GM18858 (cell line): ENCODE data around the gene PPP2R2B.

Experiments
- ATAC-seq: cut with Tn5 transposase; IDR thresholded peaks from one replicate; pipeline ENCODE4 v1.9.1; 2021; ENCODE audit not compliant: unreplicated experiment

Gene PPP2R2B

DNA sequence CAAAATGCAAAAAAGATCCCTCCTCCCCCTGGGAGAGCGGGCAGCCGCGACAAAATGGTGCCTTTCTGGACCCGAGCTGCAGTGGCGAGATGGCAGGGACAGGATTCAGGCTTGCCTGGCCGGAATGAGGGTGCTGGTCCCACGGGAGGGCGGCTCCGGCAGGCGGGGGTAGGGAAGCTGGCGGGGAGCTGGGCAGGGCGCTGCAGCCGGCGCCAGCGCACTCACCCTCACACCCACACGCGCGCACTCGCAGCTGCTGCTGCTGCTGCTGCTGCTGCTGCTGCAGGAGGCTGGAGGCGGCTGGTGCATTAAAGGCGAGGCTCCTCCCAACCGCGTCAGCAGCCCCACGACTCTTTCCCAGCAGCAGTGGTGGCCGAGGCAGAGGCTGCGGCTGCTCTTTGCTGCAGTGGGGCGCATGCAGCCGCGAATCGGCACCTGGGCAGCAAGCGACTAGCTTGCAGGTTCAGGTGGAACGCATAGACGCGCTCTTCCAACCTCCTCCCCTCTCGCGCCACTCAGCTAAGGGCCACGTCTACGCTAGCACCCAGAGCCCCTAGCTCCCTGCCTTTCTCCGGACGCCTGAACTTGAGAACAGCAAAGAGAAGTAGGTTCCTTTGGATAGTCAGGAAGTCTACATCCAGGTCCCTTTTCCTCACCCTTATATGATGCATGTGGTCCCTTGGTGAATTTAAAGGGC is at the start of gene PPP2R2B:
Gene PPP2R2B, minus strand, starts transcription at position 282 of the 697 bp plus-strand sequence.
- ATAC-seq: no peak

DNA sequence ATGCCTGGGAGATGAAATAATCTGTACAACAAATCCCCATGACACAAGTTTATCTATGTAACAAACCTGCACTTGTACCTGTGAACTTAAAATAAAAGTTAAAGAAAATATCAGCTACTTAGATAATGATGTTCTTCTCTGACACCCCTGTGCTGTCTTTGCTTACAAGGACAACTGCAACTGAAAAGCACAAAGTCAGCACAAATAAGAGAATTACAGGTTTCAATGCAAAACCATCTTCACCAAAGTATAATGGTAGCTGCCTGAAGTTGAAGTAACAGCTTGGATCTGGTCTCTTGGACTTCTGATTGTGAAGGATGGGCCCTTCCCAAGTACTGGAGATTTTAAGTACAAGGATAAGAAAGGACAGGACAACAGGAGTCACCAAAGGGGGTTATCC is 45.6 kb upstream of the PPP2R2B start:
- ATAC-seq: no peak

DNA sequence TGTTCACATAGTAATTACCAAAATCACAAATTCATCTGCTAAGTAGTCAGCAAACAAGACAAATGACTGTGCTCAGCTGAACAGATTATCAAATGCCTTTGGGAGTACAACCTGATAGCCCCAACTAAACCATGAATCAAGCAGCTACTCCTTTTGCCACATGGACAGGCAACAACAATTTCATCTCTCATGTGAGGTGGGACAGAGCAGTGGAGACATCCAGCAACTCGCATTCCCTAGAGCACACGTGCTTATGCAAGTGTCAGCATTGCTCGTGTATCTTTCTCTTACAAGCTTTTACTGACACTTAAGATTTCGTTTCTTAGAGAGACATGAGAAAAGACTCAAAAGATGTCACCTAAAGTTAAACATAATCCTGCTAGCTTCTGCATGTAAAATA is 42.7 kb upstream of the PPP2R2B start:
- no peak for ATAC-seq

DNA sequence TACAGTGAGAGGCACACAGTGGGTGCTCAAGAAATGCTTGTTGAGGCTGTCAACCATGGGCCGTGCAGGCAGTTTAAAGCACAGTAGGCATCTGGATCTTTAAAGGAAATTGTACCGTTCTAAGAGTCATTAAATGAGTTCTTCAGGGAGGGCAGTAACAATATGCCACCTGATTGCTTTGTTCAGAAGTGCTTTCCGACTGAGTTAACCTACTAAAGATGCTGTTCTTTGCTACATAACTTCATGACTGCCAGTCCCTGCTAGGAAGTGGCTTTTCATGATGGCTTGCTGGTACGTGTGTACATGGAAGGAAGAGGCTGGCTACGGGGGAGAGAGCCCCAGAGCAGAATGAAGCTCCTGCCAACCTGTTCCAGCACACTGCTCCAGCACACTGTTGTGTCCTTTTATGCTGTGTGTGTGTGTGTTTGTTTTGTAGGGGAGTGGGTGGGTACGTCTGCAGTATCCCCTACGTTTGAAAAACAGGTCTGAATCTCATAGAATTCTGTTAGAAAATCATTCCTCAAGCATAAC is 41.9 kb upstream of the PPP2R2B start:
- ATAC-seq: no peak

DNA sequence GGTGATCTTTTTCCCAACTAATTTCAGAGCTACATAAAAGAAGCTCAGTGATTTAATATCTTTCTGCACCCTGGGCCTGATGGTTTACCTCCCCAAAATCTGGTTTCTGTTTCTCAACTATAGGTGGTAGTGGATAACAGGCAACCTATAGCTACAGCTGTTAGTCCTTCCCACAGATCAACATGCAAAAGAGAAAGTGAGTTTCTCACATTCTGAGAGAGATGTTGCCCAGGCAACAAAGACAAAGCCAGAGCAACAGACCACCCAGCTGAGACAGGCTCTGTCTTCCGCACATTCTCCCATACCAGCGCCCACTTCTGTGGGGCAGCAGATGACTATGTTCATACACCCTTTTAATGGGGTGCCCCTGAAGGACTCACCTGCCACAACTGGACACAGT is 40.7 kb upstream of the PPP2R2B start:
- no peak for ATAC-seq

DNA sequence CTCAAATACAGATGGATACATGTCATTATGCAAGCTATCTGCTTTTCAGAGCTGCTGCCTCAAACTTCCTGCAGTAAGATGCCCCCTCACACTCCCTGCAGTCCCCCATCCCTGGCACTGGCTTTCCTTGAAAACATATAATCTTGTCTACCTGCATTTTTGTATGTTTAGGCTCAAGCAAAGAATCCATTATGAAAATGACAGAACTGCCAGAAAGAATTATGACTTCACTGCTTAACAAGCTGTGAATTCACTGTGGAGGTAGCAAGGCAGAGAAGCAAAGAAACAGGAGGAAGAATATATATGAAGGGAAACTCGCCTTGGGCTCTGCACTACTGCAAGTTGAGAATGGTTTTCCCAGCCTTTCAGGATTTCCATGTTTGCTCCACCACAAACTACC is 39.4 kb upstream of the PPP2R2B start:
- no peak for ATAC-seq

DNA sequence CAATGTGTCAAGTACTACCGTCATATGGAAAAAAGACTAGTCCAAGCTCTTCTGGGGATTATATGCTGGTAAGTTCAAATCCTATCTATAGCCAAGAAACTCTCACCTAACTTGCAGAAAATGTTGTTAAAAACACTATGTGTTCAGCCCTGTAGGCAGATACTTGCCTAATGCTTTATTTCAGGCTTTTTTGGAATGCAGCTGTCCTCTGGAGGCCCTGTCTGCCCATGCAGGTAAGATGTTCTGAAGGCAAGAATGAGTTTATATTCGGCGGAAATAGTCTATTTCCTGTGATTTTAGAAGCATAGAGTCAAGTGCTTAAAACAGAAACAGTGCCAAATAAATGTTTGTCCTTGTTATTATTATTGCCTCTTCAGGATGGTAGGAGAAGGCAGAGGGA is 34.3 kb upstream of the PPP2R2B start:
- no peak for ATAC-seq

DNA sequence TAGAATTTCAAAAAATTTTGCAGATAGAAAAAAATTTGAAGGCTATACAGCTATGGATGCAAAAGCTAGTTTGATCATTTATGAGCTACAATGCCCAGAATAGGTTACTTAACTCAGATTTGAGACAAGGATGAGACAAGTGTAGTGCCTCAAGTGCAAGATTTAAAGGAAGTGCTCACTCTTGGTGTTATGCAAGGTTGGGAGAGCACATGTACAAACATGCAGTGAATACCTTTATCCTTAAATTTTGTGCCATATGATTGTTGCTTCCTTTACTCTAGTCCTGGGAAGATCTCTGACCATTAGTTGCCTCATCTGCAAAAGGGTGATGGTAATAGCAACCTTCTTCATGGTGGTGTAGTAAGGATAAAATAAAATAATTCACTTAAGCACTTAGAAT is 31.7 kb upstream of the PPP2R2B start:
- no peak for ATAC-seq

DNA sequence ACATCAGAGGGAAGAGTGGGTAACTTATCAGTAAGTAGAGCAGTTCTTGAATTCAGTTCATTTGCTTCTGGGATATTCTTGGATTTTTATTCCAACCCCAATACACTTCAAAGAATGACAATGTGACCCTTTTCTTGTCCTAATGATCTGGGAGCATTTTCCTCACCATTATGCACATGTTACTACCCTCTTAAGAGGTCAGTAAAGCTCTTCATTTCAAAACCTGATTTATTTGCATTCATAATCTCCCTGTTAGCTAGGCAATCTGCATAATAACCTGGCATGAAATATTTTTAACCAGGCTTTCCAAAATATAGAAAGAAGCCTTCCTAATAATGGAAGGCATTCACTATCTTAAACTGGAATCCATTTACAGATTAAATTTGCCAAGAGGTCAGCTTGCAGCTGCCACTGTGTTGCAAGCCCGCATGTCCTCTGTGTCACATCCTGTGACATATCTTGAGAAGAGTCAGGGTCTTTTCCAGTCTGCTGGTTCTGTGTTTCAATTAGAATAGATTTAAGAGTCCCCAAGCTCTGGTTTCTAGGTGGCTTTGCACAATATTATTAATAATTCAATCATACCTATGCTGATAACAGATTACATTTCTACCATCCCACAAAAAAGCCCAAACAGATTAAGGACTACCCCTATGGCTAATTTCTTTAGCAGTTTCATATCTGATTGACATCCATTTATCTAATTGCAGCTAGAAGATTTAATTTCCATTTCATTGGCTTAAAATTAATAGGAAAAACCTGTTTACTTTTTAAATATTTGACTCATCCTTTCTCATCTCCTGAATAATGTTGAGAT is 30.9 kb upstream of the PPP2R2B start:
- no peak for ATAC-seq

DNA sequence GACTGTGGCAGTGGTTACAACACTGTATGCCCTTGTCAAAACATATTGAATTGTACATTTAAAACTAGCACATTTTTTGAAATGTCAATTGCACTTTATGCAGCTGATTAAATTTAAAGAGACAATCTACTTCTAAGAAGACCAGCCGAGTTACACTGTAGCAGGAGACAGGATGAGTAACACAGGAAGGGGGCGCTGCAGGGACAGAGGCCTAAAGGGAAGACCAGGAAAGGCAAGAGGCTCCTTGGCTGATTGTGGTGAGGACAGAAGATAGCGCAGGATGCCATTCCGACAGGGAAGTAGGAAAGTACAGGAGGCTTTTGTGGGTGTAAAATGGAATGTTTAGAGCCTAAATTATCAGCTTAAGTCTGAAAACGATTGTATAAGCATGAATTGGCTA is 28.2 kb upstream of the PPP2R2B start:
- ATAC-seq: no peak

DNA sequence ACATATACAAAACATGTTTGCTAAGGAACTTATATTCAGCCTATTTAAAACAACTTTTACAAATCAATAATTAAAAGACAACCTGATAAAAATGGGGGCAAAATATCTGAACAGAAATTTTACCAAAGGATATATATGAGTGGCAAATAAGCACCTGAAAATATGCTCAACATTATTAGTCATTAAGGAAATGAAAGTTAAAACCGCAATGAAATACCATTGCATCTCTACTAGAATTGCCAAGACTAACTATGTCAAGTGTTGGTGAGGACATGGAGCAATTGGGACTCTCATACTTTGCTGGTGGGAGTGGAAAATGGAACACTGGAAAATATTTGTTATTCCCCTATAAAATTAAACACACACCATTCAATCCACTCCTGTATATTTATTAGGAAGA is 26.3 kb upstream of the PPP2R2B start:
- no peak for ATAC-seq

DNA sequence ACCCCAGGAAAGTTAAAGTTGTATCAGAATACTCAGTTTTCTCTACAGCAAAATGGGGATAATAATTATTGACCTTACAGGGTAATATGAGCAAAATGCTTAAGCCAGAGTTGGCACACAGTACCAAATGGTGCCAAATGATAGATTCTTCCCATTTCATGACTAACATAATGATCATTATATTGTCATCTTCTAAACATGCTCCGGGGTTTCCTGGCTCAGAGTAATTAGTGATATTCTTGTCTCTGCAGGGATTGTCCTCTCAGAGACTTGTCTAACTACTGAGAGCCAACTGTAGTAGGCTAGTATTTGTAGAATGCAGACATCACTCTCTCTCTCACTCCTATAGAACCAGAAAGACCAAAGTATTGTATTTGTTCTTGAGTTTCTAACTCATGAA is 25.2 kb upstream of the PPP2R2B start:
- no peak for ATAC-seq

DNA sequence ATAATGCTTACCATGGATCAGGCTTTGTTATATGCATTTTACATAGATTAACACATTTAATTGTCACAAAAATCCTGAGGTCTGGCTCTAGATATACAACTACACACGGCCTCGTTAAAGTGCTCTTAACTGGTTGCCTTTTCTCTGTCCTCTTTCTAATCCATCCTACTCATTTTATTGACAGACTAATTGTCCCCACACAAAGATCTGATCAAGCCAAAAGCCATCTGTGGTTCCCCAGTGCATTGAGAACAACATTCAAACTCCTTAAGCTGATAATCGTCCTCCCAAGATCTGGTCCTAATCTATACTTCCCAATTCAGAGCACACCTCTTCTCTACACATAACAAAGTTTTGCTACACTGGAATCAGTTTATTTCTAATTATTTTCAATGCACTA is 23.9 kb upstream of the PPP2R2B start:
- ATAC-seq: no peak

DNA sequence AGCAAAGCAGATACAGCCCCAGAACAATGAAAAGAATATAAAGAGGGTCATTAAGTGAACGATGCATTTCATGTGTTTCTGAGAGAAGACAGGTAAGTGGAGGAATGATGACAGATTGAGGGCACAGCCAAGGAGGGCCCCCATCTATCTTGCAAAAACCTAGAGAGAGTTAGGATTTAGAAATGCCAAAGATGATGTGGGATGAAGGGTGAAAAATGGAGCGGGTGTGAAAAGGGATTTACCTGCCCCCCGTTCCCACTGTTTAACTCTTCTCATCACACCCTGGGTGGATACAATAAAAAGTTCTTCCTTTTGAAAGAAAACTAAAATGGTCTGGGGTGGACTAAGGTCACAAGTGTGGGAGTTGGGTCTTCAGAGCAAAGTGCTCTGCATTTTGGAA is 18.5 kb upstream of the PPP2R2B start:
- ATAC-seq: no peak

DNA sequence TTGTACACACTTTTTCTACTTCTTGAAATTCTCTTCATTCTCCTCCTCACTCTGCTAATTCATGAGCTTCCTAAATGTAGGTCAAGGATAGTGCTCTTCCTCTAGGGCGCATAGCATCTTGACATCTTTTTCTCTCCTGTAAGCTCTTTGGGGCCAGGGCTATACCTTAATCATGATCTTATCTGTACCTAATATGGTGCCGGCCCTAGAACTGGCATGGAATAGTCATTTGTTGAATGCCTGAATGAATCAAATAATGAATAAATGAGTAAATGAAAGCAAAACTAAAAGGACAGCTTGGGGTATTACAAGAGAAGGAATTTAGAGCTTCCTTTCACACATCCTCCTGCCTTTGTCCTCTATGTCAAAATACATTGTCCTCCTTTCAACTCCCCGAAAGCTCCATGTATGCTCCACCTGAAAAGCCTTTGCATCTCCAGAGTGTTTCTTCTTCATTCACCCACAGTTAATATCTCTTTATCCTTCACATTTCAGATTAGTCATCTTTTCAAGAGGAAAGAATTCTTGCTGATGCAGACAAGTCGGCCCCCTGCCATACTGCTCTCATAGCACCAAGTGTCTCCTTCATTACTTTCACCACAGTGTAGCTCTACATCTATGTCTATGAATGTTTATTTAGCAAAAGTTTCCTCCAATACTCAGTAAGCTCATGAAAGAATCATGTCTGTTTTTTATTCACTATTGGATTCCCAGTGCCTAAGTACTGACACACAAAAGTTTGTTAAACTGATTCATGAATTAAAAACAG is 16.4 kb upstream of the PPP2R2B start:
- no peak for ATAC-seq

DNA sequence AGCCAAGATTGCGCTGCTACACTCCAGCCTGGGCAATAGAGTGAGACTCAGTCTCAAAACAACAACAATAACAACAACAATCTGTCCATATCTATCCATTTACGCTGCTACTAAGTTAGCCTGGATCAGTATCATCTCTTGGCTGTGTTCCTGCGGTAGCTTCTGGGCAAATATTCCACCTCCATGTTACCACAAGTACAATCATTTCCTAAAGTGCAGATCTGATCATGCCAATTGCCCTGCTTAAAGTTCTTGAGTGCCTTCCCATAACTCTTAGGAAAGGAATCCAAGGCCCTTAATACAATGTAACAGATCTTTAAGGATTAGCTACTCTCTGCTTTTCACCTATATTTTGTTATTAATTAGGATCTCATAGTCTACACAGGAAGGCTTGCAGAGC is 15.4 kb upstream of the PPP2R2B start:
- no peak for ATAC-seq

DNA sequence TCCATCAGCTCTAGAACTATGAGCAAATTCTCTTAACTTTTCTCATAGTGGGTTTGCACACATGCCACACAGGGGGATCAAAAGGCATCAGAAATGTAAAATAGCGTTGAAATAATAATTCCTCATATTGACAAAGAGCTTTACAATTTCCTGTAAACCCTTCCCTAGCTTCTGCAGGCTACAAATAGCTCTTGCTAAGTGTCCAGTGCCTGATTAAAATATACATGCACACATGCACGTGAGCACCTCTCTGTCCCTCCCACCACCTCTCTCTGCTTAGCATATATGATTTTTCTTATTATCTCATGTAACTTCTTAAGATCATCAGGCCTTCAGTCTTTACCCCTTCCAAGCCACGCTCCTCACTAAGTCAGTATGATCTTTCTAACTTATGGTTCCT is 13.7 kb upstream of the PPP2R2B start:
- ATAC-seq: no peak

DNA sequence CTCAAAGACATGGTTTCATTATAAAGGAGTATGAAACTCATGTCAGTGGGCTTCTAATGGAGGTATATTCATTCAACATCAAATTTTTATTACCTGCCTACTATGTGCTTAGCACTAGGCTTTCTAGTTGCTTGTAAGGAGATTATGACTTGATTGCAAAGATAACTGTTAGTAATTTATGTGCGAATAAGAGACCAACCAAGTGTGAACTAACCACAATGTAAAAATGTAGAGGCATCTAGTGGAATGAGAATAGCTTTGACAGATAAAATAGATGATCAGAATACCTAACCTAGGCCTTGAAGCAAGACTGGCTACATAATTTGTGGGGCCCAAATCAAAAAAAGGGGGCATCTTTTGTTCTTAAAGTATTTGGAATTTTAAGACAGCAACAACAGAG is 13.0 kb upstream of the PPP2R2B start:
- no peak for ATAC-seq

DNA sequence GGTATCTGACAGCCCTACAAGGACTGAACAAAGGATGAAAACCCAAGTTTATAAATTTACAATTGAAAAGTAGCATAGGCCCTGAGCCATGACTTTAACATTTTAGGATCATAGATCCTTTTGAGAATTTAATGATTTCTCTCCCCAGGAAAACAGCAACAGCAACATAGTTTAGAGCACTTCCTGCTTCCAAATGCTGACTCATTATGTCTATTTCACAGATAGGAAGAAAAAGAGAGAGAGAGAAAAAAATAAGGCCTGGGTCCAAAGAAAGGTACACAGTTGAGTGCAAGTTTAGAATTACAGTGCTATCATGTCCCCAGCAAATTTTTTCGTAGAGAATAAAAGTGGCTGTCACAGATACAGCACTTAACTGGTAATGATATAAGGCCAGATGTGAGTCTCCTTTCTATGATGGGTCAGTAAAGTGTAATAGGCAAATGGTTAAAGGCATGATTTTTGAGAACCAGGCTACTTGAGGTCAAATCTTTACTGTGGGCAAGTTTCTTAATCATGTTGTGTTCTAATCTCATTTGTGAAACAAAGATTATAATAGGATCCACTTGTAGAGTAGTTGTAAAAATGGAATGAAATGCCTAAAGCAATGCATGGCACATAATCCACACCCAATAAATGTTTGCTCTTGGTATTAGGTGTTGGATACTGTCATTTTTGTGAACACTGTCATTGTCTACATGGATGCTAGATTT is 12.3 kb upstream of the PPP2R2B start:
- ATAC-seq: no peak

DNA sequence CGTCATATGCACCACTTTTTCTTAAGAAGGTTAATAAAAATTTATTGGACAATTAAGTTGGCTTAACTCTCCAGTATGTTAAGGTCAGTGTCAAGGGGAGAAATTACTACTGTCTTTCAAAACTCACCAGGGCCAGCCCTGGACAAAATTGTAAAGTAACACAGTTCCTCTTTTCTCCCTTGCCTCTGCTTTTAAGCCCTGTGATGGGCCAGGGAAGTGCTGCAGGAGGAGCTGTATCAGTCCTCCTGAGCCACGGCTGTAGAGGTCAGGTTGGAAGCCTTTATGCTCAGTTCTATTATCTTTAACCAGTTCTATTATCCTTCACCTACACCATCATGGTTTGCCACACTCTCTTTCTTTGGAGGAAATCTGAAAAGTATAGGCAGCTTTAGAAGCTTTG is 11.5 kb upstream of the PPP2R2B start:
- no peak for ATAC-seq

DNA sequence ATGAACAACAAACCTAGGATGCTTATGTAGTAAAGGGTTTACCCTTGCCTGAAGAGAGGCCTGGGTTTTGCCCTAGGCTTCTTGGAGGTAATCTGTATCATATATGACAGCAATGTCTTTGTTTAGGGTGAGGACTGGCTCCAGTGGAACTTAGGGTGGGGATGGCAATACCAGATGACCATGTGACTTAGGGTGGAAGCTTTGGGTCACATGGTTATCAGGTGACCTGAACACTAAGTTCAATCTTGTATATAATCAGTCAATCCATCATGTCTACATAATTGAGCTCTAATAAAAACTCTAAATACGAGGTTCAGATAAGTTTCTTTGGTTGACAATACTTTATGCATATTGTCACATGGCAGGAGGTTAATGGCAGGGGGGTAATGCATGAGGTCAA is 10.6 kb upstream of the PPP2R2B start:
- no peak for ATAC-seq
